Activated B cell treated with CpG ODN at 0.5 μM for 24 hours (primary cell): ENCODE measurements around the gene GSN. TPM values are rescaled to one million over a fixed set of nuclear protein-coding genes. Genes with fewer than 3 reads are reported as not detected.

Experiments
- ATAC-seq: fragments of 200-7000 bp; cut with Tn5 transposase; one replicate; pipeline ENCODE4 v1.10.0; 2021; ENCODE audit warnings: low read depth, mild to moderate bottlenecking, moderate library complexity
- CTCF ChIA-PET: fragments of 350-600 bp; sonication (Branson Sonifier 250); formaldehyde crosslinking; loops from one replicate; lab custom pipeline; 2021; ENCODE audit warnings: antibody characterized with exemption; lab: Charles Lee
- POLR2A ChIA-PET: fragments of 350-600 bp; sonication (Branson Sonifier 250); formaldehyde crosslinking; loops from one replicate; lab custom pipeline; 2021; ENCODE audit warnings: antibody characterized with exemption; lab: Charles Lee
- DNase-seq: peaks from one replicate; pipeline ENCODE4 v3.0.0; 2022
- H3K27ac Mint-ChIP-seq: one replicate; pipeline ENCODE4 v1.8.0; 2020; ENCODE audit warnings: mixed read lengths
- H3K27me3 Mint-ChIP-seq: one replicate; pipeline ENCODE4 v1.8.0; 2021; ENCODE audit warnings: mixed read lengths
- H3K36me3 Mint-ChIP-seq: one replicate; pipeline ENCODE4 v1.8.0; 2021; ENCODE audit warnings: low read depth, mixed read lengths
- H3K4me1 Mint-ChIP-seq: one replicate; pipeline ENCODE4 v1.8.0; 2021; ENCODE audit warnings: mixed read lengths
- H3K4me3 Mint-ChIP-seq: one replicate; pipeline ENCODE4 v1.8.0; 2020; ENCODE audit warnings: mild to moderate bottlenecking, mixed read lengths
- H3K9me3 Mint-ChIP-seq: one replicate; pipeline ENCODE4 v1.8.0; 2020; ENCODE audit warnings: mixed read lengths
- intact Hi-C: fragments of 100-400 bp; cut with micrococcal nuclease; formaldehyde crosslinking; loops from one replicate; pipeline ENCODE4 v1.15.1; 2024
- total RNA-seq: library from RNA; stranded (reverse); gene quantifications from 2 replicates; pipeline ENCODE4 v1.2.3, GENCODE V29; 2022
- TF ChIP-seq, protein P1 (sequence below): fragments of 200-600 bp; IDR thresholded peaks from one replicate; pipeline ENCODE4 v1.8.0; 2022; ENCODE audit warnings: antibody characterized with exemption, mild to moderate bottlenecking

Gene GSN
- total RNA-seq, 1 donor from 2014 or later: 26.5 TPM

DNA sequence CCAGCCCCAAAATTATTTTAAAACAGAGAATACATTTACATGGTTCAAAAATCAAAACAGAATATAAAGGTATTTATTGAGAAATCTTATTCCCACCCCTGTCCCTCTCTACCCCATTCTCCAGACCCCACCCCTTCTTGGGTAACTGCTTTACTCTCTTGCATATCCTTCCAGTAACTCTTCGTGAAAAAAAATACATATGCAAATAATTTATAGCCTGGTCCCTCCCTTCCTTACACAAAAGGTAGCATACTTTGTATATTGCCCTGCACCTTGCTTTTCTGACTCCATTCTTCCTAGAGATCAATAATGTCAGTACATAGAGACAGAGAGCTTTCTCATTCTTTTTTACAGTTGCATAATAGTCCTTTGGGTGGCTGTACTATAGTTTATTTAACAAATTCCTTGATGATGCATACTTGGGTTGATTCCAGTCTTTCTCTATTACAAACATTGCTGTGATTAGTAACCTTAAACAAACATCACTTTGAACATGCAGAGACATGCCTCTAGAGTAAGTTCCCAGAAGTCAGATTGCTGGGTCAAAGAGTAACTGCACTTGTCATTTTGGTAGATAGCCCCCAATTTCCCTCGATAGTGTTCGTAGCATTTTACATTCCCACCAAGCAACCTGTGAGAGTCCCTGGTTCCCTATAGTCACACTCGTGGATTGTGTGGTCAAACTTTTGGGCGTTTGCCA, 54.2 kb downstream of the GSN start:
- intact Hi-C loops: no loop called here
- ChIA-PET CTCF (interaction anchor here (8.0 kb wide), 1 partner anchor 77 kb away, joined by 243 read pairs; no protein-coding TSS in a partner anchor), POLR2A (no interaction called here)
- ATAC-seq (no peak), DNase-seq (no peak)
- H3K4me3 Mint-ChIP-seq: no peak overlapping the region
- no peak overlapping the region for H3K27ac Mint-ChIP-seq
- TF ChIP-seq, protein P1, sequence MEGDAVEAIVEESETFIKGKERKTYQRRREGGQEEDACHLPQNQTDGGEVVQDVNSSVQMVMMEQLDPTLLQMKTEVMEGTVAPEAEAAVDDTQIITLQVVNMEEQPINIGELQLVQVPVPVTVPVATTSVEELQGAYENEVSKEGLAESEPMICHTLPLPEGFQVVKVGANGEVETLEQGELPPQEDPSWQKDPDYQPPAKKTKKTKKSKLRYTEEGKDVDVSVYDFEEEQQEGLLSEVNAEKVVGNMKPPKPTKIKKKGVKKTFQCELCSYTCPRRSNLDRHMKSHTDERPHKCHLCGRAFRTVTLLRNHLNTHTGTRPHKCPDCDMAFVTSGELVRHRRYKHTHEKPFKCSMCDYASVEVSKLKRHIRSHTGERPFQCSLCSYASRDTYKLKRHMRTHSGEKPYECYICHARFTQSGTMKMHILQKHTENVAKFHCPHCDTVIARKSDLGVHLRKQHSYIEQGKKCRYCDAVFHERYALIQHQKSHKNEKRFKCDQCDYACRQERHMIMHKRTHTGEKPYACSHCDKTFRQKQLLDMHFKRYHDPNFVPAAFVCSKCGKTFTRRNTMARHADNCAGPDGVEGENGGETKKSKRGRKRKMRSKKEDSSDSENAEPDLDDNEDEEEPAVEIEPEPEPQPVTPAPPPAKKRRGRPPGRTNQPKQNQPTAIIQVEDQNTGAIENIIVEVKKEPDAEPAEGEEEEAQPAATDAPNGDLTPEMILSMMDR: no peak
- H3K9me3 Mint-ChIP-seq: no peaks in the 10 kb centered on the region
- no peaks in the 10 kb centered on the region for H3K4me1 Mint-ChIP-seq
- H3K27me3 Mint-ChIP-seq: no peaks in the 10 kb centered on the region
- H3K36me3 Mint-ChIP-seq: peaks cover 56% of the 10 kb centered on the region

DNA sequence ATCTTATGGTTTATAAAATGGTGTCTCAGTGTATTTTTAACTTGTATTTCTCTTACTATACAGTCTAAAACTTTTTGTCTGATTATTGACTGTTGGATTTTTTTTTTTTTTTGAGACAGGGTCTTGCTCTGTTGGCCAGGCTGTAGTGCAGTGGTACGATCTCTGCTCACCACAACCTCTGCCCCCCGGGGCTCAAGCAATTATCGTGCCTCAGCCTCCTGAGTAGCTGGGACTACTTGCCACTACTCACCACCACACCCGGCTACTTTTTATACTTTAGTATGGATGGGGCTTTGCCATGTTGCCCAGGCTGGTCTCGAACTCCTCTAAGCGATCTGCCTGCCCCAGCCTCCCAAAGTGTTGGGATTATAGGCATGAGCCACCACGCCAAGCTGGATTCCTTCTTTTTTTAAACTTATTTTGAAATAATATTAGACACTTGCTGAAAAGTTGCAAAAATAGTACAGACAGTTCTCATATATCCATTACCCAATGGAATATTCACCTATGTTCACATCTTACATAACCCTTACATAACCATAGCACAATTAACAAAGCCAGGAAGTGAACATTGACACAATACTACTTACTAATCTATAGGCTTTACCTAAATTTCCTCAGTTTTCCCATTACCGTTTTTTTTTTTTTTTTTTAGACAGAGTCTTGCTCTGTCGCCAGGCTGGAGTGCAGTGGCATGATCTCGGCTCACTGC, 54.9 kb downstream of the GSN start:
- Mint-ChIP-seq H3K9me3 (no peaks in the 10 kb centered on the region), H3K27me3 (no peaks in the 10 kb centered on the region), H3K36me3 (peaks cover 53% of the 10 kb centered on the region), H3K27ac (no peak overlapping the region), H3K4me1 (no peaks in the 10 kb centered on the region), H3K4me3 (no peak overlapping the region)
- ATAC-seq (no peak), DNase-seq (no peak)
- POLR2A ChIA-PET: no interaction called here
- intact Hi-C loops: no loop called here
- TF ChIP-seq, protein P1: no peak
- CTCF ChIA-PET: interaction anchor here (8.0 kb wide), 1 partner anchor 76 kb away, joined by 243 read pairs; no protein-coding TSS in a partner anchor

DNA sequence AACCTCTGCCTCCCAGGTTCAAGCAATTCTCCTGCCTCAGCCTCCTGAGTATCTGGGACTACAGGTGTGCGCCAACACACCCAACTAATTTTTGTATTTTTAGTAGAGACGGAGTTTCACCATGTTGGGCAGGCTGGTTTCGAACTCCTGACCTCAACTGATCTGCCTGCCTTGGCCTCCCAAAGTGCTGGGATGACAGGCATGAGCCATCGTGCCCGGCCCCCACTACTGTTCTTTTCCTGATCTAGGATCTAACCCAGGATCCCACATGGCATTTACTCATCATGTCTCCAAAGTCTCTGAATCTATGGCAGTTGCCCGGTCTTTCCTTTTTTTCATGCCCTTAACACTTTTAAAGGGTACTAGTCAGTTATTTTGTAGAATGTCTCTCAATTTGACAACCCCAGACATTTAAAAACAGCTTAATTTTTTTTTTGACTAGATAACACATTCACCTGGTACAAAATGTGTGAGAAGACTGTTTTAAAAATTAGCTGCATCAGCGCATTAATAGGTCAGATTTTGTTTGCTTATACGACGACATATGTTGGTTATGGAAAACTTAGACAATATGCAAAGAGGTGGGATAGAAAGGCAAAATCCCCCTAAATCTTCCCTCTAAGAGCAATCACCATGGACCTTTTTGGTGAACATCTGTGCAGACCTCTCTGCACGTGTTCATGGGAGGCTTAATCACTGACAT, 55.6 kb downstream of the GSN start:
- ChIA-PET POLR2A (no interaction called here), CTCF (interaction anchor here (8.0 kb wide), 1 partner anchor 75 kb away, joined by 243 read pairs; no protein-coding TSS in a partner anchor)
- no peaks in the 10 kb centered on the region for H3K27me3 Mint-ChIP-seq
- ATAC-seq (no peak), DNase-seq (no peak)
- no peak overlapping the region for H3K27ac Mint-ChIP-seq
- no peak overlapping the region for H3K4me3 Mint-ChIP-seq
- H3K4me1 Mint-ChIP-seq: no peaks in the 10 kb centered on the region
- H3K36me3 Mint-ChIP-seq: peaks cover 54% of the 10 kb centered on the region
- TF ChIP-seq, protein P1: no peak
- no peaks in the 10 kb centered on the region for H3K9me3 Mint-ChIP-seq
- intact Hi-C loops: no loop called here

DNA sequence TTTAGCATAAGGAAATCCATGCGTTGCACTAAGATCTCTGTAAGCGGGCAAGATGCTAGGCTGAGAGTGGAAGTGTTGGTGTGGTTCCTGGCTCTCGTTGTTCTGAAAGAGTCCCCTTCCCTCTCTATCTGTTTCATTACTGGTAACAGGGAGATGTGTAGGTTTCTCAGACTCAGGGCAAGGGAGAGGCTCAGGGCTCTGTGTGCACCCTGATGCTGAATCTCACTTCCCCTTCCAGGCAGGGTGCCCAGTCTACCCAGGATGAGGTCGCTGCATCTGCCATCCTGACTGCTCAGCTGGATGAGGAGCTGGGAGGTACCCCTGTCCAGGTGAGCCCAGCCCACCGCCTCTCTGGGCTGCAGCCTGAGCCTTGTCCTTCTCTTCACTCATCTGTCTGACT, 56.4 kb downstream of the GSN start:
- TF ChIP-seq, protein P1: no peak
- ChIA-PET POLR2A (no interaction called here), CTCF (interaction anchor here (8.0 kb wide), 1 partner anchor 75 kb away, joined by 243 read pairs; no protein-coding TSS in a partner anchor)
- H3K4me1 Mint-ChIP-seq: no peaks in the 10 kb centered on the region
- no peaks in the 10 kb centered on the region for H3K27me3 Mint-ChIP-seq
- H3K27ac Mint-ChIP-seq: no peak overlapping the region
- H3K4me3 Mint-ChIP-seq: no peak overlapping the region
- intact Hi-C loops: no loop called here
- DNase-seq (no peak), ATAC-seq (no peak)
- peaks cover 54% of the 10 kb centered on the region for H3K36me3 Mint-ChIP-seq
- H3K9me3 Mint-ChIP-seq: no peaks in the 10 kb centered on the region
